SK-N-SH treated with all-trans-retinoic acid at 6 μM for 48 hours (cell line): Measurements from ENCODE around the gene HRAS.

Source experiments
- ATAC-seq: fragments of 200-7000 bp; cut with Tn5 transposase; 3 replicates; pipeline ENCODE4 v1.9.1; 2020; ENCODE audit warnings: mild to moderate bottlenecking, moderate library complexity
- ARNTL ChIP-seq: fragments of 450-650 bp; formaldehyde crosslinking; IDR thresholded peaks from 2 replicates; pipeline ENCODE4 v1.5.0; 2020; ENCODE audit warnings: low read depth, mild to moderate bottlenecking, moderate library complexity, borderline replicate concordance
- BACH2 ChIP-seq: fragments of 250-450 bp; sonication (Bioruptor Pico); IDR thresholded peaks from 2 replicates; pipeline ENCODE4 v1.9.0; 2021; ENCODE audit warnings: mild to moderate bottlenecking, borderline replicate concordance
- CREB5 ChIP-seq: fragments of 250-450 bp; sonication (Bioruptor Pico); IDR thresholded peaks from 2 replicates; pipeline ENCODE4 v1.5.1; 2020; ENCODE audit warnings: low read depth, mild to moderate bottlenecking, moderate library complexity
- CSRNP3 ChIP-seq: fragments of 250-450 bp; sonication (Bioruptor Pico); IDR thresholded peaks from 2 replicates; pipeline ENCODE4 v1.5.1; 2021; ENCODE audit warnings: mild to moderate bottlenecking, moderate library complexity
- ESRRG ChIP-seq: fragments of 250-450 bp; sonication (Bioruptor Pico); IDR thresholded peaks from 2 replicates; pipeline ENCODE4 v1.6.1; 2021; ENCODE audit warnings: mild to moderate bottlenecking
- GLIS3 ChIP-seq: fragments of 250-450 bp; sonication (Bioruptor Pico); IDR thresholded peaks from 2 replicates; pipeline ENCODE4 v1.5.0; 2020; ENCODE audit warnings: mild to moderate bottlenecking, moderate library complexity
- OSR1 ChIP-seq: fragments of 250-450 bp; sonication (Bioruptor Pico); IDR thresholded peaks from 2 replicates; pipeline ENCODE4 v1.8.0; 2022; ENCODE audit warnings: moderate library complexity, mild to moderate bottlenecking, inconsistent platforms
- PATZ1 ChIP-seq: fragments of 250-450 bp; sonication (Bioruptor Pico); IDR thresholded peaks from 2 replicates; pipeline ENCODE4 v1.8.0; 2020; ENCODE audit warnings: mild to moderate bottlenecking, moderate library complexity, borderline replicate concordance
- POU6F1 ChIP-seq: fragments of 250-450 bp; sonication (Bioruptor Pico); IDR thresholded peaks from 2 replicates; pipeline ENCODE4 v1.8.0; 2021; ENCODE audit warnings: low read depth, mild to moderate bottlenecking, moderate library complexity, borderline replicate concordance
- PPARA ChIP-seq: fragments of 250-450 bp; sonication (Bioruptor Pico); IDR thresholded peaks from 2 replicates; pipeline ENCODE4 v1.5.0; 2020; ENCODE audit warnings: mild to moderate bottlenecking, borderline replicate concordance
- RARB ChIP-seq: fragments of 250-450 bp; sonication (Bioruptor Pico); IDR thresholded peaks from 2 replicates; pipeline ENCODE4 v1.8.0; 2021; ENCODE audit warnings: mild to moderate bottlenecking, moderate library complexity
- SNAI2 ChIP-seq: fragments of 250-450 bp; sonication (Bioruptor Pico); IDR thresholded peaks from 2 replicates; pipeline ENCODE4 v1.5.0; 2020; ENCODE audit warnings: mild to moderate bottlenecking, moderate library complexity
- TCF4 ChIP-seq: fragments of 250-450 bp; sonication (Bioruptor Pico); IDR thresholded peaks from 2 replicates; pipeline ENCODE4 v1.8.0; 2021; ENCODE audit warnings: mild to moderate bottlenecking, moderate library complexity, borderline replicate concordance
- TOX ChIP-seq: fragments of 250-450 bp; sonication (Bioruptor Pico); IDR thresholded peaks from 2 replicates; pipeline ENCODE4 v1.8.0; 2021; ENCODE audit warnings: mild to moderate bottlenecking, moderate library complexity, borderline replicate concordance
- TSHZ2 ChIP-seq: fragments of 250-450 bp; sonication (Bioruptor Pico); IDR thresholded peaks from 2 replicates; pipeline ENCODE4 v1.5.0; 2020; ENCODE audit warnings: mild to moderate bottlenecking, moderate library complexity
- ZC3H10 ChIP-seq: fragments of 250-450 bp; sonication (Bioruptor Pico); IDR thresholded peaks from 2 replicates; pipeline ENCODE4 v1.5.1; 2021; ENCODE audit warnings: mild to moderate bottlenecking, moderate library complexity
- ZFP3 ChIP-seq: fragments of 250-450 bp; sonication (Bioruptor Pico); IDR thresholded peaks from 2 replicates; pipeline ENCODE4 v1.5.0; 2020; ENCODE audit warnings: mild to moderate bottlenecking, moderate library complexity
- ZFP30 ChIP-seq: fragments of 450-650 bp; formaldehyde crosslinking; IDR thresholded peaks from 2 replicates; pipeline ENCODE4 v1.5.0; 2022; ENCODE audit warnings: mild to moderate bottlenecking, moderate library complexity
- ZNF565 ChIP-seq: fragments of 450-650 bp; formaldehyde crosslinking; conservative IDR thresholded peaks from 2 replicates; pipeline ENCODE4 v1.5.0; 2020; ENCODE audit warnings: low read depth, mild to moderate bottlenecking, moderate library complexity

The HRAS gene

GRCh38 chr11:561148-562003, 26.0 kb upstream of the HRAS start:
- no peak for TF ChIP-seq POU6F1 (CRISPR knock-in tag)
- TF ChIP-seq TSHZ2 (CRISPR knock-in tag), result no peak
- no peak; the same call in 1 of the 3 replicates for ATAC-seq

GRCh38 chr11:560305-561147, 25.1 kb upstream of the HRAS start, which contains the start of the genes LMNTD2 and RASSF7:
Gene LMNTD2, minus strand, starts transcription at chr11:560738. Its CDS starts 22 bp downstream, at chr11:560716.
Gene RASSF7, plus strand, starts transcription at chr11:560970. Its CDS starts 799 bp downstream, at chr11:561769.
- TF ChIP-seq CREB5 (CRISPR knock-in tag), result no peak
- no peak for TF ChIP-seq ESRRG (CRISPR knock-in tag)
- no peak for TF ChIP-seq CSRNP3
- TF ChIP-seq PPARA (CRISPR knock-in tag), result no peak
- no peak for TF ChIP-seq ARNTL
- no peak for TF ChIP-seq TOX (CRISPR knock-in tag)
- no peak for TF ChIP-seq PATZ1 (CRISPR knock-in tag)
- TF ChIP-seq POU6F1 (CRISPR knock-in tag), result no peak
- TF ChIP-seq OSR1, result no peak
- TF ChIP-seq ZFP3 (CRISPR knock-in tag), result no peak
- TF ChIP-seq, all 23 proteins: peak for 0
- peak; percentile 86 for ATAC-seq

- no peak for TF ChIP-seq CSRNP3
- TF ChIP-seq TOX (CRISPR knock-in tag), result no peak
- no peak for TF ChIP-seq GLIS3 (CRISPR knock-in tag)
- no peak for TF ChIP-seq POU6F1 (CRISPR knock-in tag)
- no peak for TF ChIP-seq ESRRG (CRISPR knock-in tag)
- no peak for TF ChIP-seq OSR1
- no peak for TF ChIP-seq TCF4 (CRISPR knock-in tag)
- no peak for TF ChIP-seq ZC3H10
- no peak for TF ChIP-seq ARNTL
- no peak for TF ChIP-seq BACH2 (CRISPR knock-in tag)
- no peak for TF ChIP-seq SNAI2 (CRISPR knock-in tag)
- no peak for TF ChIP-seq PPARA (CRISPR knock-in tag)
- no peak for TF ChIP-seq RARB (CRISPR knock-in tag)
- no peak for TF ChIP-seq ZNF565
- TF ChIP-seq ZFP30 (CRISPR knock-in tag), result no peak
- TF ChIP-seq, all 23 proteins: peak for 0
- no peak for ATAC-seq
These were observed 24.4 kb upstream of the HRAS start for GRCh38 chr11:559712-560304.
